Stimulated activated CD4-positive, alpha-beta T cell treated with anti-CD3 and anti-CD28 coated beads, Interleukin-1b, Interleukin-23, amount 100 ng/mL, for 4 hours (primary cell): ENCODE data around the gene ARHGEF3.

Source experiments
- DNase-seq, 2 donors: peaks; one replicate each; pipeline ENCODE4 v3.0.0-alpha.2; 2020; ENCODE audit warnings: low read depth in 2 of 2

Gene ARHGEF3

GRCh38 chr3:56822501-56822900 is 20.8 kb upstream of the ARHGEF3 start:
- no peak for DNase-seq

- DNase-seq, result no peak
Observed at GRCh38 chr3:56819016-56819809, 17.5 kb upstream of the ARHGEF3 start.

- no peak for DNase-seq
Observed at GRCh38 chr3:56818156-56818985, 16.6 kb upstream of the ARHGEF3 start.

- no peak for DNase-seq
Observed at GRCh38 chr3:56817646-56818045, 15.9 kb upstream of the ARHGEF3 start.

GRCh38 chr3:56816061-56816460 is 14.3 kb upstream of the ARHGEF3 start:
- no peak for DNase-seq

- no peak for DNase-seq
Observed at GRCh38 chr3:56815589-56815988, 13.8 kb upstream of the ARHGEF3 start.

- no peak for DNase-seq
Observed at GRCh38 chr3:56813653-56813960, 11.9 kb upstream of the ARHGEF3 start.

- no peak for DNase-seq
Observed at GRCh38 chr3:56812754-56813652, 11.3 kb upstream of the ARHGEF3 start.

- no peak for DNase-seq
Observed at GRCh38 chr3:56811546-56812202, 9.9 kb upstream of the ARHGEF3 start.

GRCh38 chr3:56810577-56811545 is 9.1 kb upstream of the ARHGEF3 start:
- DNase-seq, result no peak

- no peak for DNase-seq
Observed at GRCh38 chr3:56806407-56806806, 4.7 kb upstream of the ARHGEF3 start.

- DNase-seq, result no peak
Observed at GRCh38 chr3:56802790-56803189, 1.0 kb upstream of the ARHGEF3 start.

GRCh38 chr3:56802378-56802745 is 613 bp upstream of the ARHGEF3 start:
- no peak for DNase-seq

- no peak for DNase-seq
Observed at GRCh38 chr3:56800832-56801661, 702 bp downstream of the ARHGEF3 start.

- DNase-seq, result peak; percentile 50 to 69
Observed at GRCh38 chr3:56800130-56800831, 1.5 kb downstream of the ARHGEF3 start.

- DNase-seq, result no peak
Observed at GRCh38 chr3:56799251-56799882, 2.4 kb downstream of the ARHGEF3 start.

- no peak for DNase-seq
Observed at GRCh38 chr3:56796996-56797395, 4.8 kb downstream of the ARHGEF3 start.

GRCh38 chr3:56796202-56796601 is 5.5 kb downstream of the ARHGEF3 start:
- no peak for DNase-seq

GRCh38 chr3:56795829-56796185 is 5.9 kb downstream of the ARHGEF3 start:
- DNase-seq, result no peak
